SHP77 (cell line): ENCODE results near the gene MCF2L2.
"Not testable (repeated sequence)": the region's sequence is repeated elsewhere in the genome, so short reads cannot be mapped to it uniquely, and the experiment has no call there.

ENCODE experiments used
- DNase-seq, 2 experiments: peaks; one replicate each; lab custom pipeline; 2025; lab: John Stamatoyannopoulos, UW

Gene MCF2L2

GRCh38 chr3:183167975-183168374, 260.4 kb downstream of the MCF2L2 start:
- not testable (repeated sequence) for DNase-seq

DNA sequence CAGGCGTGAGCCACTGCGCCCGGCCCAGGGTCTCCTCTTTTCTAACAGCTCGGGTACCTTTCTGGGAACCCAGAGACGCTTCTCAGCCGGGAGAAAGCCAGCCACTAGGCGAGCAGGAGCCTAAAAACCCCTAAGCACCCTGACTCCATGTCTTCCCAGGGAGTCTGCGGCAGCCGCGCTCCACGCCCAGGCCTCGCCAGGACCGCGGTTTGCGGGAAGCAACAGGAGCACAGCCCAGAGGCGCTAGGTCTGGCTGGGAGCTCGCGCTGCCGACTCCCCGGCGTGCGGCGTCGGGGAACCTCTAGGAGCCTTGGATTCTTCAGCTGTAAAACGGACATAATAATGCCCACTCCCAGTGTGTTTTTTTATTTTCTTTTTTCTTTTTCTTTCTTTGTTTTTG, 264.9 kb downstream of the MCF2L2 start:
- DNase-seq, result no peak

DNA sequence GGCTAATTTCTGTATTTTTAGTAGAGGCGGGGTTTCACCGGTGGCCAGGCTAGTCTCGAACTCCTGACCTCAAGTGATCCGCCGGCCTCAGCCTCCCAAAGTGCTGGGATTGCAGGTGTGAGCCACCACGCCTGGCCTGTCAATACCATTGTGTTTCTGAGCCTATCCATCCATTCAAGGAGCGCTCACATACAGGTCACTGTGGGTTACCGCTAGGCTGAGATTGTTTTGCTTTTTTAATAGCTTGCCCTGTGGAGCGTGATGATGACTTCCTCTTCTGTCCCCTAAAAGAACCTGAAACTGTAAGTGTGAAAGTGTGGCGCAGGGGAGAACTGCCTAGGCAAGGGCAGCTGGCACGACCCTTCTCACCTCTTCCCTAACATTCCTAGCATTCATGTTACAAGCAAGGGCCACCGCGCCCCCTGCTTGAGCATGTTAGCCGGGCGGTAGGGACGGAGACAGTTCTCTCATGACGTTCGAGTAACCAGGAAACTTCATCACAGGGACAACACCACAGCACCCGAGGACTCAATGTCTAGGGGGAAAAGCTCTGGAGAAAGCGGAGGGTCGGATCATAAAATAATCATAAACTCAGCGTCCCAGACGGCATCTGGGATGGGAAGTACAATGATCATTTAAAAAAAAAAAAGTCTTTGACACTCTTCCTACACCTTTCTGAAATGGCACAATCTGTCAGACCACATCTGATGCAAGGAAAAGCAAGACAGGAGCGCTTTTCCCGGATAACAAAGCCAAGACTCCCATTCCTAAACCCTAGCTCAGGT, 266.7 kb downstream of the MCF2L2 start:
- no peak for DNase-seq

DNA sequence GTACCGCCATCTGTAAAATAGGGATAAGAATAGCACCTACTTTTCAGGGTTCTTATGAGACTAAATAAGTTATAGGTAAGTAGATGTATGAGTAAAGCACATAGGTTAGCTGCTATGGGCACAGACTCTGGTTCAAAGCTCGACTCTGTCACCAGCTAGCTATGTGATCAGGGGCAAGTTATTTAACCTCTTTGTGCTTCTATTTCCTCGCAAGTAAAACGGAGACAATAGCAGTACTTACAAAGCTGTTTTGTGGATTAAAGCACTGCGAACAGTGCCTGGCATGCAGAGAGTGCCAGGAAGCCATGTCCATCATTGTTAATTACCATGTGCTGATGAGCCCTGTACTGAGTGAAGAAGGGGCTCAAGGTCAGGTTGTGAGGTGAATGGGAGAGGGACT, 267.8 kb downstream of the MCF2L2 start:
- no peak for DNase-seq

- DNase-seq, result no peak
These were observed 269.1 kb downstream of the MCF2L2 start for GRCh38 chr3:183159333-183159732.

- no peak for DNase-seq
These were observed 269.8 kb downstream of the MCF2L2 start for GRCh38 chr3:183158551-183159006.

DNA sequence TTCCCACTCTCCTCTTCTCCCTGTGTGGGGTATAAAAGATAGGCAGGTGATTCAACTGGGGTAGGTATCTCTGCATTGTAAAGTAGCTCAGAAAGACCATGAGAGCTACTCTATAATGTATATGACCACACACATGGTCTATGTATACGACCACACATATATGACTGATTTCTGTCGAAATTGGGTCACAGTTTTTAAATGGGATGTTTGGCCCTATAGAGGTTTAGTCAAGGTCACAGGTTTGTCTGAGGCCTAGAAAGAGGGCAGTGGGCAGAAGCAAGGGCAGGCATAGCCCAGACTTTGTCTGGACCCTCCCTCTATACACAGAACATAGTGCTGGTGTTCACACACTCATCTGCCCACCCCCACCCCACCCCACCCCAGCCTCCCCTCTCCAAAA, 270.3 kb downstream of the MCF2L2 start:
- DNase-seq, result no peak

DNA sequence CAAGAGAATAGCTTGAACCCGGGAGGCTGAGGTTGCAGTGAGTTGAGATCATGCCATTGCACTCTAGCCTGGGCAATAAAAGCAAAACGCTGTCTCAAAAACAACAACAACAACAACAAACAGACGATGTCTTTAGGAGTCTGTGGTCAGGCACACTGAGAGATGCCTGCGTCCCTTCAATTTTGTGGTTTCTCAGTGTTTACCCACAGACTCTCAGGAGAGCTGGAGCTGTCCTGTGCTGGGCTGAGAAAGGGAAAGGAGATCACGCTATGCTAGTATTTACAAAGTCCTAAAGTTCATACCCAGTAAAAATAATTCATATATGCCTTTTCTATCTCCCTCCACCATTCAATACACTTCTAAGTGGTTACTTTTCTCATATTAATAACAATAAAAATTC, 272.2 kb downstream of the MCF2L2 start:
- DNase-seq, result no peak

GRCh38 chr3:183155499-183155898, 272.9 kb downstream of the MCF2L2 start:
- DNase-seq, result no peak

DNA sequence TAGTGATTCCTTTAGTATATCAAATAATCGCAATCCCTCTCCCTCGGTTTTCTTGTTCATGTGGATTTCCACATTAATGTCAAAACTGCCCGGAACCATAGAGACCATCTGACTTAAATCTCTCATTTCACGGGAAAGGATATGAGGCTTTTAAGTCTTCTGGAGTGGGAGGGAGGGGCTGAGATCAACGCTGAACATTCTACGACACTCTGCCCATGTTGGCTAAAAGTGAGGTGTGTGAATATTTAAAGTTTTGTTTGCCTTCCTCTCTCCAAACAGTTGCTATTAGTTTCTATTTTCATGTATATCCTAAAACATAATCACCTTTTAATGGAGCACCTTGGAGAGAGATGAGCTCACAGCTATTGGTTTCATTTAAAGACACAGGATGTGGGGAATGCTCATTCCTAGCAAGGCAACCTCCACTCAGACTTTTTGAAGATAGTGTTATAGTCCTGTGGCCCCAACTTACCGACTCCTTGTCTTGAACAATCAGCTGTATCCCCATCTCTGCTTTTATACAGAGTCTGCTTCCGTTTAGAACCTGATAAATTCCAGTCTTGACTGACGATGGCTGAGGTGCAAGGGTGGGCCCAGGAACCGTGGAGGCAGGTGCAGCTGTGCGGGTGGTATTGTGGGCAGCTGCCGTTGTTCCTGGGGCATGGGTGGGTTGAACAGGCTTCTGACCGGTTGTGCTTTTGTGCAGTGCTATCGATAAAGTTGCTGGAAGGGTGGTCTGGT, 275.0 kb downstream of the MCF2L2 start:
- no peak for DNase-seq

- DNase-seq, result no peak
These were observed 276.5 kb downstream of the MCF2L2 start for GRCh38 chr3:183151821-183152351.

GRCh38 chr3:183151086-183151485, 277.3 kb downstream of the MCF2L2 start:
- DNase-seq, result no peak

GRCh38 chr3:183149915-183150750, 278.3 kb downstream of the MCF2L2 start:
- no peak for DNase-seq

DNA sequence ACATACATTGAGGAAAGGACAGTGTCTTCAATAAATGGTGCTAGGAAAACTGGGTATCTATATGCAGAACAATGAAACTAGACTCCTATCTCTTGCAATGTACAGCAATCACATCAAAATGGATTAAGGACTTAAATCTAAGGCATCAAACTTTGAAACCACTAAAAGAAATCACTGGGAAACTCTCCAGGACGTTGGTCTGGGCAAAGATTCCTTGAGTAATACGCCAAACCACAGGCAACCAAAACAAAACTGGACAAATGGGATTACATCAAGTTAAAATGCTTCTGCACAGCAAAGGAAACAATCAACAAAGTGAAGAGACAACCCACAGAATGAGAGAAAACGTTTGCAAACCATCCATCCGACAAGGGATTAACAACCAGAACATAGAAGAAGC, 280.4 kb downstream of the MCF2L2 start:
- DNase-seq, result no peak

DNA sequence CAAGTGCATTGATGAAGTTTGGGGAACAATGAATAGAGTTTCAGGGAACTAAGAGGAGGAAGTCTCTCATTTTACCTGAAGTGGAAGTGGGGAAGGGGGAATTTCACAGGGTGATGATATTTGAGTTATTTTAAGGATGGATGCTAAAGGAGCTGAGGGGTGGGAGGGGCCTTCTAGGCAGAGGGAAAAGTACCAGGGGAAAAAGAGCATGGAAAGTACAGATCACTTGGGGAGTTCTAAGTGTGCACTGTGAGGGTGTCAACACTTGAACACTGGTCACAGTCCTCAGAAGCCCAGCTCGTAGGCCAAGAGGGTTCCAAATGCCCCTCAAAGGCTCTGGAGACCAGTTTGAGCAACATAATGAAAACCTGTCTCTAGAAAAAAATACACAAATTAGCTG, 284.1 kb downstream of the MCF2L2 start:
- DNase-seq, result no peak

GRCh38 chr3:183142199-183142598, 286.2 kb downstream of the MCF2L2 start:
- DNase-seq, result no peak

- DNase-seq, result no peak
These were observed 293.6 kb downstream of the MCF2L2 start for GRCh38 chr3:183134844-183135243.

- no peak for DNase-seq
These were observed 296.0 kb downstream of the MCF2L2 start for GRCh38 chr3:183132409-183132808.

- DNase-seq, result no peak
These were observed 296.7 kb downstream of the MCF2L2 start for GRCh38 chr3:183131735-183132134.

- DNase-seq, result no peak
These were observed 297.2 kb downstream of the MCF2L2 start for GRCh38 chr3:183131186-183131725.

GRCh38 chr3:183129243-183129642, 299.2 kb downstream of the MCF2L2 start:
- DNase-seq, result no peak

DNA sequence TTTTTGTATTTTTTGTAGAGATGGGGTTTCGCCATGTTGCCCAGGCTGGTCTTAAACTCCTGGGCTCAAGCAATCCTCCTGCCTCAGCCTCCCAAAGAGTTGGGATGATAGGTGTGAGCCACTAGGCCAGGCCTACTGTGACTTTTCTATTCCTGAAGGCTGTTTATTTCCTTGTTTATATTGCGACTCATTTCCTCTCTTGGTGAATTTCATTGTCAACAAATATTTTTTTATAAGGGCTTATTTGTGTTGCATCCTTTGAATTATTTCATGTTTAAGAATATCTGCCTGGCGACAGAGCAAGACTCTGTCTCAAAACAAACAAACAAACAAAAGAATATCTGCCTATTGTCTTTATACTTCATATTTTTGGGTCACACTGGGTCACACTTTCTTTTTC, 299.7 kb downstream of the MCF2L2 start:
- no peak for DNase-seq
